Cardiac muscle cell (in vitro differentiated cells and primary cell): ENCODE results near the gene CENPN. TPM values are rescaled to one million over a fixed set of nuclear protein-coding genes. Genes with fewer than 3 reads are reported as not detected.

ENCODE experiments used
- DNase-seq, 2 donors: peaks; one replicate each; pipeline versions ENCODE4 v3.0.0 to v3.0.0-alpha.2; 2010 to 2017; ENCODE audit warnings: low read depth in 1 of 2, low spot score in 1 of 2
- H3K27ac ChIP-seq: fragments of 200-600 bp; sonication (generic); 2 replicates; pipeline ENCODE4 v1.5.1; 2016
- H3K27me3 ChIP-seq: fragments of 200-600 bp; sonication (generic); 2 replicates; pipeline ENCODE4 v1.6.0; 2016; ENCODE audit warnings: control low read depth
- H3K36me3 ChIP-seq: fragments of 200-600 bp; sonication (generic); 2 replicates; pipeline ENCODE4 v1.5.1; 2016; ENCODE audit warnings: control low read depth
- H3K4me1 ChIP-seq: fragments of 200-600 bp; sonication (generic); 2 replicates; pipeline ENCODE4 v1.8.1; 2017; ENCODE audit warnings: low read depth, mild to moderate bottlenecking, mixed run types
- H3K4me3 ChIP-seq: fragments of 200-600 bp; sonication (generic); 2 replicates; pipeline ENCODE4 v1.5.1; 2016; ENCODE audit warnings: mild to moderate bottlenecking
- H3K9me3 ChIP-seq: fragments of 200-600 bp; sonication (generic); 2 replicates; pipeline ENCODE4 v1.5.1; 2017; ENCODE audit warnings: low read depth, mild to moderate bottlenecking, control low read depth
- CTCF ChIP-seq: IDR thresholded peaks from 2 replicates; pipeline ENCODE4 v1.5.1; 2012; ENCODE audit warnings: low read depth, mild to moderate bottlenecking, low read length
- polyA plus RNA-seq: library from polyadenylated mRNA; unstranded; fragments of >200 nt; fragmentation: Nextera tagmentation; extraction: Ambion mirVana; gene quantifications from 2 replicates; pipeline ENCODE4 v1.2.1, GENCODE V29; 2016
- total RNA-seq: library from RNA; depleted of rRNA; stranded (reverse); fragments of >200 nt; gene quantifications from 2 replicates; pipeline ENCODE4 v1.2.3, GENCODE V29; 2016

Gene CENPN
- total and polyA plus RNA-seq, 2 experiments from 2014 or later, result 16.3 to 22.1 TPM

GRCh38 chr16:81061307-81061640, 54.3 kb downstream of the CENPN start:
- TF ChIP-seq CTCF, result no peak
- no peak overlapping the region for H3K27ac ChIP-seq

GRCh38 chr16:81061871-81062608, 55.0 kb downstream of the CENPN start:
- TF ChIP-seq CTCF, result no peak
- no peak overlapping the region for H3K27ac ChIP-seq
- no peak overlapping the region for H3K4me3 ChIP-seq
- H3K36me3 ChIP-seq, result no peaks in the 10 kb centered on the region
- no peaks in the 10 kb centered on the region for H3K27me3 ChIP-seq
- H3K9me3 ChIP-seq, result no peaks in the 10 kb centered on the region
- no peaks in the 10 kb centered on the region for H3K4me1 ChIP-seq
- DNase-seq, result no peak

More at GRCh38 chr16:81061307-81061640, 54.3 kb downstream of the CENPN start:
- Histone ChIP-seq H3K27me3 (no peaks in the 10 kb centered on the region), H3K4me1 (no peaks in the 10 kb centered on the region), H3K4me3 (no peak overlapping the region), H3K9me3 (no peaks in the 10 kb centered on the region), H3K36me3 (no peaks in the 10 kb centered on the region)
- no peak for DNase-seq

- DNase-seq, result no peak
- no peak for TF ChIP-seq CTCF
- H3K4me1 ChIP-seq, result no peaks in the 10 kb centered on the region
- no peaks in the 10 kb centered on the region for H3K27me3 ChIP-seq
- H3K9me3 ChIP-seq, result no peaks in the 10 kb centered on the region
- no peak overlapping the region for H3K4me3 ChIP-seq
- H3K27ac ChIP-seq, result no peak overlapping the region
- H3K36me3 ChIP-seq, result no peaks in the 10 kb centered on the region
These were observed 59.7 kb downstream of the CENPN start for GRCh38 chr16:81066681-81067080.

GRCh38 chr16:81067166-81067565, 60.2 kb downstream of the CENPN start:
- Histone ChIP-seq H3K27ac (no peak overlapping the region), H3K4me3 (no peak overlapping the region), H3K27me3 (no peaks in the 10 kb centered on the region), H3K36me3 (no peaks in the 10 kb centered on the region), H3K4me1 (no peaks in the 10 kb centered on the region), H3K9me3 (no peaks in the 10 kb centered on the region)
- DNase-seq, result no peak
- TF ChIP-seq CTCF, result no peak

- Histone ChIP-seq H3K36me3 (no peaks in the 10 kb centered on the region), H3K27me3 (no peaks in the 10 kb centered on the region), H3K4me1 (no peaks in the 10 kb centered on the region), H3K4me3 (no peak overlapping the region), H3K27ac (no peak overlapping the region), H3K9me3 (no peaks in the 10 kb centered on the region)
- TF ChIP-seq CTCF, result no peak
- DNase-seq, result no peak
These were observed 62.0 kb downstream of the CENPN start for GRCh38 chr16:81069063-81069462.
